KMS-11 (cell line): Measurements from ENCODE around the gene ATP6V0E2.
"Not testable (repeated sequence)": the region's sequence is repeated elsewhere in the genome, so short reads cannot be mapped to it uniquely, and the experiment has no call there.

Experiments
- H2AFZ ChIP-seq: fragments of 200-600 bp; sonication (generic); 2 replicates; pipeline ENCODE4 v1.6.1; 2016; ENCODE audit warnings: antibody characterized with exemption, mixed run types, low read depth
- H3K27ac ChIP-seq: fragments of 200-600 bp; sonication (generic); 2 replicates; pipeline ENCODE4 v1.6.1; 2016; ENCODE audit warnings: mild to moderate bottlenecking, mixed run types
- H3K27me3 ChIP-seq: fragments of 200-600 bp; sonication (generic); 2 replicates; pipeline ENCODE4 v1.6.1; 2017; ENCODE audit warnings: mild to moderate bottlenecking, low read depth, mixed run types, moderate library complexity; ENCODE audit not compliant: insufficient read depth
- H3K36me3 ChIP-seq: fragments of 200-600 bp; sonication (generic); 2 replicates; pipeline ENCODE4 v1.6.1; 2017; ENCODE audit warnings: mild to moderate bottlenecking, mixed run types; ENCODE audit not compliant: insufficient read depth
- H3K4me1 ChIP-seq: fragments of 200-600 bp; sonication (generic); 2 replicates; pipeline ENCODE4 v1.6.1; 2016; ENCODE audit warnings: mild to moderate bottlenecking, low read depth, mixed run types; ENCODE audit not compliant: poor library complexity, severe bottlenecking
- H3K4me2 ChIP-seq: fragments of 200-600 bp; sonication (generic); 2 replicates; pipeline ENCODE4 v1.7.0; 2016; ENCODE audit warnings: mild to moderate bottlenecking, mixed run types
- H3K4me3 ChIP-seq: fragments of 200-600 bp; sonication (generic); IDR thresholded peaks from 2 replicates; pipeline ENCODE4 v1.6.1; 2017; ENCODE audit warnings: low read depth, low read length, mixed read lengths; ENCODE audit not compliant: insufficient read depth
- H3K79me2 ChIP-seq: fragments of 200-600 bp; sonication (generic); 2 replicates; pipeline ENCODE4 v1.6.1; 2016; ENCODE audit warnings: low read depth, mixed run types; ENCODE audit not compliant: insufficient read depth
- H3K9ac ChIP-seq: fragments of 200-600 bp; sonication (generic); 2 replicates; pipeline ENCODE4 v1.6.1; 2016; ENCODE audit warnings: mild to moderate bottlenecking, mixed run types
- H4K20me1 ChIP-seq: fragments of 200-600 bp; sonication (generic); 2 replicates; pipeline ENCODE4 v1.6.1; 2016; ENCODE audit warnings: mild to moderate bottlenecking, mixed run types; ENCODE audit not compliant: insufficient read depth

The ATP6V0E2 gene

DNA sequence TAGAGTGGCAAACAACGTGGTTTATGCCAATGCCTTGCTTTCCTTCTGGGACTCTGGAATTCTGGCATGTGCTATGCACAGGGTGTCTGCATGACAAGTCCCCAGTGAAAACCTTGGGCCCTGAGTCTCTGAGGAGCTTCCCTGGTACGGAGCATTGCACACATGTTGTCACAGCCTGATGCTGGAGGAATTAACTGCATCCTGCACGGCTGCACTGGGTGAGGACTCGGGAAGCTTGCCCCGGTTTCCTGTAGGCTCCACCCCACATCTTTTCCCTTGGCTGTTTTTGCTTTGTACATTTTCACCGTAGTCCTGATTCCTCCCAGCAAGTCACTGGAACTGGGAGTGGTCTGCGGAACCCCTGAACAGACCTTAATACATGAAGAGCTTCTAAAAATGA, 52.6 kb downstream of the ATP6V0E2 start:
- H3K4me1 ChIP-seq, H3K27ac ChIP-seq, H3K4me2 ChIP-seq, H3K9ac ChIP-seq, H3K36me3 ChIP-seq, H3K27me3 ChIP-seq, H4K20me1 ChIP-seq, H3K79me2 ChIP-seq, H2AFZ ChIP-seq, H3K4me3 ChIP-seq: not testable (repeated sequence)
